Suprapubic skin (tissue), 4 donors: ENCODE data around the gene EPHA1. TPM values are rescaled to one million over a fixed set of nuclear protein-coding genes. Genes with fewer than 3 reads are reported as not detected.
"Not testable (repeated sequence)": the region's sequence is repeated elsewhere in the genome, so short reads cannot be mapped to it uniquely, and the experiment has no call there.

Experiments
- DNase-seq, 2 donors: peaks; one replicate each; pipeline ENCODE4 v3.0.0-alpha.2; 2019; ENCODE audit warnings: low spot score in 2 of 2
- H3K27ac ChIP-seq: fragments of 200-600 bp; sonication (generic); one replicate; pipeline ENCODE4 v1.5.1; 2019
- H3K27me3 ChIP-seq: fragments of 200-600 bp; sonication (generic); one replicate; pipeline ENCODE4 v1.5.1; 2019
- H3K36me3 ChIP-seq: fragments of 200-600 bp; sonication (generic); one replicate; pipeline ENCODE4 v1.5.1; 2019
- H3K4me1 ChIP-seq: fragments of 200-600 bp; sonication (generic); one replicate; pipeline ENCODE4 v1.5.1; 2019
- H3K4me3 ChIP-seq: fragments of 200-600 bp; sonication (generic); one replicate; pipeline ENCODE4 v1.5.1; 2019; ENCODE audit warnings: mild to moderate bottlenecking
- H3K9me3 ChIP-seq: fragments of 200-600 bp; sonication (generic); one replicate; pipeline ENCODE4 v1.5.1; 2019
- CTCF ChIP-seq, 2 donors: fragments of 200-600 bp in 1 of 2; fragments of 450-650 bp in 1 of 2; sonication (generic) in 1 of 2; IDR thresholded peaks; one replicate each; pipeline ENCODE4 v1.5.1; 2016 to 2019; ENCODE audit warnings: antibody characterized with exemption in 2 of 2, mild to moderate bottlenecking in 1 of 2, moderate library complexity in 1 of 2
- EP300 ChIP-seq: sonication (generic); formaldehyde crosslinking; IDR thresholded peaks from one replicate; pipeline ENCODE4 v1.6.1; 2017; ENCODE audit warnings: antibody characterized with exemption
- POLR2A ChIP-seq, 2 donors: fragments of 450-650 bp; IDR thresholded peaks; one replicate each; pipeline ENCODE4 v1.6.1; 2017; ENCODE audit warnings: antibody characterized with exemption in 2 of 2, mild to moderate bottlenecking in 2 of 2, moderate library complexity in 2 of 2
- POLR2AphosphoS5 ChIP-seq, 3 donors: sonication (generic); formaldehyde crosslinking; IDR thresholded peaks; one replicate each; pipeline ENCODE4 v1.6.1; 2017; ENCODE audit warnings: antibody characterized with exemption in 3 of 3
- WGBS: methylation state at CpG from one replicate; pipeline ENCODE4 v1.1.5; 2018; 5-methylcytosine and 5-hydroxymethylcytosine counted together
- total RNA-seq, 4 donors: library from RNA; depleted of rRNA; stranded (reverse); fragments of >200 nt; gene quantifications; one replicate each; pipeline ENCODE4 v1.1.0, GENCODE V29; 2016

Gene EPHA1
- total RNA-seq, 4 donors from 2014 or later, result 60.9 to 94.4 (median 67.7) TPM

GRCh38 chr7:143431109-143431508, 22.5 kb upstream of the EPHA1 start:
- DNase-seq, result no peak
- H3K9me3 ChIP-seq, result no peaks in the 10 kb centered on the region
- no peaks in the 10 kb centered on the region for H3K36me3 ChIP-seq
- no peaks in the 10 kb centered on the region for H3K27me3 ChIP-seq
- 63% methylated on average over 2 of the region's 2 CpGs for WGBS
- peaks cover 38% of the 10 kb centered on the region for H3K4me1 ChIP-seq
- no peak overlapping the region for H3K4me3 ChIP-seq
- no peak overlapping the region for H3K27ac ChIP-seq
- no peak for TF ChIP-seq POLR2A (IDR thresholded peaks at IDR 0.05)
- no peak for TF ChIP-seq CTCF (IDR thresholded peaks at IDR 0.05)
- TF ChIP-seq POLR2AphosphoS5 (IDR thresholded peaks at IDR 0.05), result no peak
- TF ChIP-seq EP300, result no peak

- Histone ChIP-seq H3K4me1 (peaks cover 28% of the 10 kb centered on the region), H3K9me3 (no peaks in the 10 kb centered on the region), H3K27ac (peak overlapping the region; percentile 47), H3K36me3 (no peaks in the 10 kb centered on the region), H3K27me3 (no peaks in the 10 kb centered on the region), H3K4me3 (no peak overlapping the region)
- TF ChIP-seq POLR2A (IDR thresholded peaks at IDR 0.05), result no peak
- no peak for TF ChIP-seq CTCF (IDR thresholded peaks at IDR 0.05)
- no peak for TF ChIP-seq EP300
- TF ChIP-seq POLR2AphosphoS5 (IDR thresholded peaks at IDR 0.05), result no peak
- WGBS, result 52% methylated on average over 10 of the region's 10 CpGs
- no peak for DNase-seq
These were observed 21.4 kb upstream of the EPHA1 start for GRCh38 chr7:143429770-143430698.

GRCh38 chr7:143426479-143427142, 18.0 kb upstream of the EPHA1 start:
- WGBS, result 90% methylated on average over 2 of the region's 2 CpGs
- no peaks in the 10 kb centered on the region for H3K9me3 ChIP-seq
- no peak for TF ChIP-seq POLR2AphosphoS5 (IDR thresholded peaks at IDR 0.05)
- TF ChIP-seq POLR2A (IDR thresholded peaks at IDR 0.05), result no peak
- no peak for TF ChIP-seq EP300
- TF ChIP-seq CTCF (IDR thresholded peaks at IDR 0.05), result no peak

GRCh38 chr7:143424476-143424875, 15.8 kb upstream of the EPHA1 start:
- not testable (repeated sequence) for H3K9me3 ChIP-seq, H3K27me3 ChIP-seq, H3K4me3 ChIP-seq, H3K36me3 ChIP-seq, H3K27ac ChIP-seq, H3K4me1 ChIP-seq, DNase-seq
- WGBS, result 94% methylated on average over 5 of the region's 34 CpGs

More at GRCh38 chr7:143426479-143427142, 18.0 kb upstream of the EPHA1 start:
- Histone ChIP-seq H3K27ac (no peak overlapping the region), H3K36me3 (no peaks in the 10 kb centered on the region), H3K27me3 (no peaks in the 10 kb centered on the region), H3K4me3 (no peak overlapping the region), H3K4me1 (peaks cover 13% of the 10 kb centered on the region)
- DNase-seq, result no peak

GRCh38 chr7:143422033-143422432, 13.4 kb upstream of the EPHA1 start:
- no peak for TF ChIP-seq POLR2AphosphoS5 (IDR thresholded peaks at IDR 0.05)
- no peak for TF ChIP-seq CTCF (IDR thresholded peaks at IDR 0.05)
- no peak for TF ChIP-seq EP300
- no peak for TF ChIP-seq POLR2A (IDR thresholded peaks at IDR 0.05)
- no peaks in the 10 kb centered on the region for H3K36me3 ChIP-seq
- no peaks in the 10 kb centered on the region for H3K27me3 ChIP-seq
- DNase-seq, result no peak
- WGBS, result 88% methylated on average over 3 of the region's 3 CpGs
- no peak overlapping the region for H3K4me3 ChIP-seq
- H3K9me3 ChIP-seq, result no peaks in the 10 kb centered on the region
- no peak overlapping the region for H3K27ac ChIP-seq
- no peaks in the 10 kb centered on the region for H3K4me1 ChIP-seq

GRCh38 chr7:143420624-143421023, 12.0 kb upstream of the EPHA1 start:
- not testable (repeated sequence) for H3K4me3 ChIP-seq, H3K27me3 ChIP-seq, DNase-seq, H3K9me3 ChIP-seq, H3K27ac ChIP-seq, H3K4me1 ChIP-seq, H3K36me3 ChIP-seq
- WGBS, result 70% methylated on average over 3 of the region's 3 CpGs
